ENCODE results near the gene TRAF2. TPM values are rescaled to one million over a fixed set of nuclear protein-coding genes. Genes with fewer than 3 reads are reported as not detected.
A peak's percentile ranks its signal among the peaks of the same experiment; 100 is the strongest.

The TRAF2 gene
- polyA plus RNA-seq, 2 donors, result 11.0 to 16.6 TPM

DNA sequence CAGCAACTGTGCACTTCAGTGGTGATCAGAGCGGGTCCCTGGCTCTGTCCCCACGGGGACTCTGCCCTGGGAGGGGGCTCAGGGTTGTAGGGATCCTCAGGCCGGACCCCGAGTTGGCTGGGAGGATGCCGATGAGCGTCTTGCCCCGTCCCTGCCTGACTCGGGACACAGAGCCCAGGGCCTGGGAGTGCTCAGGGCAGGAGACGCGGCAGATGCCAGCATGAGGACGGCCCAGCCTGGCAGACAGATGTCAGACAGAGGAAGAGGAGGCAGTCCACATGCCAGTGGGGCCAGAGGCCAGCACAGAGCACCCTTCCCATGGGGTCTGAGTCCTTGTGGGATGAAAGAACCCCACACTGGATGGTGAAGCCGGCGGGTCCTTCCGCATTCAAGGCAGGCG is 77.0 kb downstream of the TRAF2 start:
- H3K4me3 ChIP-seq (ENCODE audit: low read depth in 1 of 2, low read length in 2 of 2), result no peak overlapping the region
- WGBS, 2 donors, result 77 to 85% methylated on average over 15 of the region's 15 CpGs
- peaks cover 6 to 17% of the 10 kb centered on the region in 2 donors for H3K4me1 ChIP-seq (ENCODE audit: control insufficient read depth in 2 of 2, insufficient read depth in 2 of 2, low read length in 1 of 2)
- no peaks in the 10 kb centered on the region for H3K27me3 ChIP-seq (ENCODE audit: control insufficient read depth in 1 of 2, insufficient read depth in 2 of 2, low read length in 2 of 2)
- no peaks in the 10 kb centered on the region for H3K9me3 ChIP-seq (ENCODE audit: control insufficient read depth in 2 of 2, insufficient read depth in 1 of 2, low read depth in 1 of 2, low read length in 1 of 2)
- H3K27ac ChIP-seq (ENCODE audit: low read depth in 2 of 2, low read length in 1 of 2), result peak overlapping the region in 1 of 2 donors; percentile 6
- H3K36me3 ChIP-seq (ENCODE audit: control insufficient read depth in 2 of 2, insufficient read depth in 2 of 2, low read length in 1 of 2), result no peaks in the 10 kb centered on the region

DNA sequence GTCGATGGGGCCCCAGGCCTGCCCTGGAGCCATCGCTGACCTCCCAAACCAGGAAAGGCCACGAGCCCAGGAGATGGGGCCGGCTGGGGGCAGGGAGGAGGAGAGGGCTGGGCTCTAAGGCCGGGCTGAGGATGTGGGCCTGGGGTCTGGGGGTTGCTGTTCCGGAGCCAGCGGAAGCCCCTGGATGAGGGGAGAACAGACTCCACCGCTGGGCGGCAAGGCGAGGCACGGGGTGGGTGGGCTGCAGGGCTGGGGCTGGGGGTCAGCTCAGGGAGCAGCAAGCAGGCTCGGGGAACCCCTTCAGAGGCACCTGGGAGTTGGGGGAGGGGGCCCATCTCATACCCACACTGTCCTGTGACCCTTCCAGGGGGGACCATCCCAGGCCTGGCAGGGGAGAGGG is 77.4 kb downstream of the TRAF2 start:
- no peak overlapping the region for H3K4me3 ChIP-seq (ENCODE audit: low read depth in 1 of 2, low read length in 2 of 2)
- H3K27ac ChIP-seq (ENCODE audit: low read depth in 2 of 2, low read length in 1 of 2), result no peak overlapping the region
- H3K36me3 ChIP-seq (ENCODE audit: control insufficient read depth in 2 of 2, insufficient read depth in 2 of 2, low read length in 1 of 2), result no peaks in the 10 kb centered on the region
- H3K27me3 ChIP-seq (ENCODE audit: control insufficient read depth in 1 of 2, insufficient read depth in 2 of 2, low read length in 2 of 2), result no peaks in the 10 kb centered on the region
- no peaks in the 10 kb centered on the region for H3K9me3 ChIP-seq (ENCODE audit: control insufficient read depth in 2 of 2, insufficient read depth in 1 of 2, low read depth in 1 of 2, low read length in 1 of 2)
- 83 to 88% methylated on average over 12 of the region's 12 CpGs for WGBS, 2 donors
- peaks cover 6 to 17% of the 10 kb centered on the region in 2 donors for H3K4me1 ChIP-seq (ENCODE audit: control insufficient read depth in 2 of 2, insufficient read depth in 2 of 2, low read length in 1 of 2)

DNA sequence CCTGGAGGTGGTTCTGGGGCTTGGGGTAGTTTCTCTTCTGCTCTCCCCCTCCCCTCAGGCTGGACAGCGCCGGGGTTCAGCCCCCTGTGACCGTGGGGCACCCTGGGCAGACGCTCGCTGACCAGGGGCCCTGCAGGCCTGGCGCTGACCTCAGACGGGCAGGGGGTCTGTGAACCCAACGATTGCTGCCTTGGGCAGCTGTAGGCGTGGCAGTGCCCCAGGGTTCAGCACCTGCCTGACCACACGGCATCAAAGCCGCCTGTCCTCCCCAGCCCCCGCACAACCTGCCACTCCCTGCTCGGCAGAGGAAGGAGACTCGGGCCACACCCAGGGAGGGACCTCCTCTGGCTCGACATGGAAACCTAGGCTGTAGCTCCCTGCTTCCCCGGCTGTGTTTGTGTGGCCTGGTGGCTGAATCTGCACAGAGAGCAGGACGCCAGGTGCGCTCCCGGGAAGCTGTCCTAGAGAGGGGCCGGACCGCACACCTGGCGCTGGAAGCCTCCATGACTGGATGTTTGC is 77.9 kb downstream of the TRAF2 start:
- Histone ChIP-seq H3K4me3 (ENCODE audit: low read depth in 1 of 2, low read length in 2 of 2) (no peak overlapping the region), H3K27ac (ENCODE audit: low read depth in 2 of 2, low read length in 1 of 2) (no peak overlapping the region), H3K36me3 (ENCODE audit: control insufficient read depth in 2 of 2, insufficient read depth in 2 of 2, low read length in 1 of 2) (no peaks in the 10 kb centered on the region), H3K4me1 (ENCODE audit: control insufficient read depth in 2 of 2, insufficient read depth in 2 of 2, low read length in 1 of 2) (peaks cover 6 to 17% of the 10 kb centered on the region in 2 donors), H3K9me3 (ENCODE audit: control insufficient read depth in 2 of 2, insufficient read depth in 1 of 2, low read depth in 1 of 2, low read length in 1 of 2) (no peaks in the 10 kb centered on the region), H3K27me3 (ENCODE audit: control insufficient read depth in 1 of 2, insufficient read depth in 2 of 2, low read length in 2 of 2) (no peaks in the 10 kb centered on the region)
- WGBS, 2 donors, result 49 to 56% methylated on average over 20 to 22 of the region's 22 CpGs

DNA sequence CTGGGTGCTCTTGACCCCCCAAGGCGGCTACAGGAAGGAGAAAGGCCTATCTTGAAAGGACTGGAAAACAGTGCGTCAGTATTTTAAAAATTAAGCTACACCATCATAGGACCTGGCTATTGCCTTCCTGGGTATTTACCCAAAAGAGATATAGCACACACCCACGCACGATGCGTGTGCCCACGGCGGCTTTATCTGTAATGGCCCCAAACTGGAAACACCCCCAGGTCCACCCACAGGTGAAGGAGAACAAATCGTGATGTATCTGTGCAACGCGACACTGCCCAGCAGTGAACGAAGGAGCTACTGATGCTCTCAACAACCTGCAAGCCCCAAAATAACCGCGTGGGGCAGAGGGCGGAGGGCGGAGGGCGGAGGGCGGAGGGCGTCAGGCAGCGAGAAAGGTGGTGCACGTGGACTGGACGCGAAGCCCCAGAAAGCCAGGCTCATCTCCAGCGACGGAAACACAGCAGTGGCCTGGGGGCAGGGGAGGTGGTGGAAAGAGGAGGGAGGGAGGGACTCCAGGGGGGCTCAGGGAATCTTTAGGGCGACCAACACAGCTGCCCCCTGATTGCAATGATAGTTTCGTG is 78.6 kb downstream of the TRAF2 start:
- Histone ChIP-seq H3K4me1 (ENCODE audit: control insufficient read depth in 2 of 2, insufficient read depth in 2 of 2, low read length in 1 of 2) (peaks cover 6 to 17% of the 10 kb centered on the region in 2 donors), H3K4me3 (ENCODE audit: low read depth in 1 of 2, low read length in 2 of 2) (no peak overlapping the region), H3K9me3 (ENCODE audit: control insufficient read depth in 2 of 2, insufficient read depth in 1 of 2, low read depth in 1 of 2, low read length in 1 of 2) (no peaks in the 10 kb centered on the region), H3K27ac (ENCODE audit: low read depth in 2 of 2, low read length in 1 of 2) (no peak overlapping the region), H3K36me3 (ENCODE audit: control insufficient read depth in 2 of 2, insufficient read depth in 2 of 2, low read length in 1 of 2) (no peaks in the 10 kb centered on the region), H3K27me3 (ENCODE audit: control insufficient read depth in 1 of 2, insufficient read depth in 2 of 2, low read length in 2 of 2) (no peaks in the 10 kb centered on the region)
- 79 to 87% methylated on average over 26 of the region's 26 CpGs for WGBS, 2 donors

DNA sequence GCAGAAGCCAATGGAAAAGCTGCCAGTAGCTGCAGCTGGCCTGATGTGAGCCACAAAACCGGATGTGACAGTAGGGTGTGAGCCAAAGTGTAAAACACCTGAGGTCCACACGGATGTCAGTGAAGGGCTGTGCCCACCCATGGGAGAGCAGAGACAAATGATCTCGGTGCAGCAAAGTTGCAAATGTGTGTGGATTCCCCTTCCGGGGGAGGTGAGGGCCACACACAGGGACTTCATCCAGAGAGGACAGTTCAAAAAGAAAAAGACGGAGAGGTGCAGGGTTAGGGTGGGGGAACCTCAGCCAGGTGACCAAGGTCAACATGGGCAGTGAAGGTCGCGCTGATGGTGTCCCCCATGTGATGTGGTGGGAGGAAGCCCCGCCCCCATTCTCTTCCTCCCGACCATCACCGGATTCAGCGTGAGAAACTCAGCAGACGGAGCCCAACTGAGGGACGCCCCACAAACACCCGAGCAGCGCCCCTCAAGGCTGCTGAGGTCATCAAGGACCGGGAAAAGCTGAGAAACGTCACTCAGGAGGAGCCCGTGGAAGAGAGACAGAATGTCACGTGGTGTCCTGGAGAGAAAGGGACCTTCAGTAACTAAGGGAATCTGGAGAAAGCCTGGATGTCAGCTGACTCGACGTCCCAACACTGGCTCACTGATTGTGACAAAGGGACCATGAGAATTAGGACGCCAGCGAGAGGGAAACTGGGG is 79.6 kb downstream of the TRAF2 start:
- peaks cover 5 to 16% of the 10 kb centered on the region in 2 donors for H3K4me1 ChIP-seq (ENCODE audit: control insufficient read depth in 2 of 2, insufficient read depth in 2 of 2, low read length in 1 of 2)
- WGBS, 2 donors, result 21 to 26% methylated on average over 23 of the region's 23 CpGs
- no peaks in the 10 kb centered on the region for H3K9me3 ChIP-seq (ENCODE audit: control insufficient read depth in 2 of 2, insufficient read depth in 1 of 2, low read depth in 1 of 2, low read length in 1 of 2)
- H3K4me3 ChIP-seq (ENCODE audit: low read depth in 1 of 2, low read length in 2 of 2), result no peak overlapping the region
- no peak overlapping the region for H3K27ac ChIP-seq (ENCODE audit: low read depth in 2 of 2, low read length in 1 of 2)
- H3K27me3 ChIP-seq (ENCODE audit: control insufficient read depth in 1 of 2, insufficient read depth in 2 of 2, low read length in 2 of 2), result no peaks in the 10 kb centered on the region
- H3K36me3 ChIP-seq (ENCODE audit: control insufficient read depth in 2 of 2, insufficient read depth in 2 of 2, low read length in 1 of 2), result no peaks in the 10 kb centered on the region

DNA sequence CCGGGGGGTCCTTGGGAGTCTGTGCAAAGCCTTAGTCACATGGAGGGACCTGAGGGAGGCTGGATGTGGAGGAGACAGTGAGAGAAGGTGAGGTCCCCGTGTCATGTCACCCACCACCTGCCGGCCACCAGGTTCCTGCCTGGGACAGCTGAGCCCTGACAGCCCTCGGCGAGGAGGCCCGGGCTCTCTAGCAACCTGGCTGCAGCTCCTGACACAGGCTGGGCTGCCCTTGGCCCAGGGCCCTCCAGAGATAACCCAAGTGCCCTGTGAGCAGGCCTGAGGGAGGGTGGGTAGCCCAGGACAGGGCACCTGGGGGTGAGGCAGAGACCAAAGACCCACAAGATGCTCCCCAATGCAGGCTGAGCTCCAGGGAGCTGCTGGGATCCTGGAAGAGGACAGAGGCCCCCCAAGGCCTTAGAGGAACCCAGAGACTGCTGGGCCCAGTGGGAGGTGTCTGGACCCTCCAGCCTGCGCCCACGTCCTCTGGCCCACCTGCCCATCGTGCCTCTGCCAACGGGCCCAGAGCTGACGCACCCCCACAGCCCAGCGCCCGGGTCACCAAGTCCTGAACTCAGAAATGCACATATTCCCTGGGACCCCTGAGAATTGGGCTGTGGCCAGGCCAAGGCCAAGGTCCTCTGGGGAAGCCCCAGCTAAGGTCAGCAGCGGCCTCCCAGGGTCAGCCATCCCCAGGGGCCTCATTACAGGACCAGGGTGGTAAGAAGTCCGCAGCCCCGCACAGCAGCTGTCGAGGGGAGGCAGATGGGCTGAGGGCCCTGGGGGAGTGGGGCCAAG is 82.2 kb downstream of the TRAF2 start:
- WGBS, 2 donors, result 81 to 82% methylated on average over 17 of the region's 17 CpGs
- peaks cover 4 to 8% of the 10 kb centered on the region in 2 donors for H3K4me1 ChIP-seq (ENCODE audit: control insufficient read depth in 2 of 2, insufficient read depth in 2 of 2, low read length in 1 of 2)

DNA sequence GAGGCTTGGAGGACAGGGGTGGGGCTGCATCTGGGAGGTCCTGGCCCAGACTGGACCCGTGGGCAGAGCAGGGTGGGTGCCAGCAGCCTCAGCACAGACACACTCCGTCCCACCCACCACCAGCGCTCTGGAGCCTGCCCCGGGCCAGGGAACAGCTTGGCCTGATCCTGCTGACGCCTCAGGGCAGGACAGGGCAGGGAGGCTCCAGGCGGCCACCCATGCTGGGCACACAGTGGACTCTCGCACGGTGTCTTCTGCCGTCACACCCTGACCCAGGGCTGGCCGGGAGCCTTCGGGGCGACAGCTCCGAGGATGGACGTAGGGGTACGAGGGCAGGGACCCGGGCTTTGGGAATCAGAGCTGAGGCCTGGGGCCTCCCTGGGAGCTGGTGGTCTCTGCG is 82.8 kb downstream of the TRAF2 start:
- H3K4me3 ChIP-seq (ENCODE audit: low read depth in 1 of 2, low read length in 2 of 2), result no peak overlapping the region
- no peaks in the 10 kb centered on the region for H3K9me3 ChIP-seq (ENCODE audit: control insufficient read depth in 2 of 2, insufficient read depth in 1 of 2, low read depth in 1 of 2, low read length in 1 of 2)
- peaks cover 5% of the 10 kb centered on the region in 2 donors for H3K4me1 ChIP-seq (ENCODE audit: control insufficient read depth in 2 of 2, insufficient read depth in 2 of 2, low read length in 1 of 2)
- WGBS, 2 donors, result 71 to 76% methylated on average over 17 of the region's 17 CpGs
- no peak overlapping the region for H3K27ac ChIP-seq (ENCODE audit: low read depth in 2 of 2, low read length in 1 of 2)
- no peaks in the 10 kb centered on the region for H3K27me3 ChIP-seq (ENCODE audit: control insufficient read depth in 1 of 2, insufficient read depth in 2 of 2, low read length in 2 of 2)
- H3K36me3 ChIP-seq (ENCODE audit: control insufficient read depth in 2 of 2, insufficient read depth in 2 of 2, low read length in 1 of 2), result no peaks in the 10 kb centered on the region

More for the DNA sequence above, 82.2 kb downstream of the TRAF2 start:
- H3K27ac ChIP-seq (ENCODE audit: low read depth in 2 of 2, low read length in 1 of 2), result no peak overlapping the region
- H3K36me3 ChIP-seq (ENCODE audit: control insufficient read depth in 2 of 2, insufficient read depth in 2 of 2, low read length in 1 of 2), result no peaks in the 10 kb centered on the region
- H3K9me3 ChIP-seq (ENCODE audit: control insufficient read depth in 2 of 2, insufficient read depth in 1 of 2, low read depth in 1 of 2, low read length in 1 of 2), result no peaks in the 10 kb centered on the region
- H3K4me3 ChIP-seq (ENCODE audit: low read depth in 1 of 2, low read length in 2 of 2), result no peak overlapping the region
- H3K27me3 ChIP-seq (ENCODE audit: control insufficient read depth in 1 of 2, insufficient read depth in 2 of 2, low read length in 2 of 2), result no peaks in the 10 kb centered on the region

DNA sequence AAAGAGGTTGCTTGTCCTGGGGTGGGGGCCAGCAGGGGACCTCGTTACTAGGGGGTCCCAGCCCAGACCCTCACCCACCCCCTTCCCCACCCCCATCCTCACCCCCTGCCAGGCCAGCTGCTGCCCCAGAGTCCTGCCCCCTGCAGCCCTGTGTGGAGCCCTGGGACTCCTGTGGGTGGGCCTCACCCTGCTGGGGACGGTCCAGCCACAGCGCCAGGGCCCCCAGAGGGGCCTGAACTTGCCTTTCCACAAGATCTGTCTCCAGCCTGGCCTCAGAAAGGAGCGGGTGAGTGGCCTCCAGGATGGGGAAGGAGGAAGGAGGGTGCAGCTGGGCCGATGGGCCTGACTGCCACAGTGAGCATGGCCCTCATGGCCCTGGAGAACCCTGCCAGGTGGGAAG is 83.5 kb downstream of the TRAF2 start:
- Histone ChIP-seq H3K27me3 (ENCODE audit: control insufficient read depth in 1 of 2, insufficient read depth in 2 of 2, low read length in 2 of 2) (no peaks in the 10 kb centered on the region), H3K9me3 (ENCODE audit: control insufficient read depth in 2 of 2, insufficient read depth in 1 of 2, low read depth in 1 of 2, low read length in 1 of 2) (no peaks in the 10 kb centered on the region)
- WGBS, 2 donors, result 70 to 72% methylated on average over 5 of the region's 5 CpGs

DNA sequence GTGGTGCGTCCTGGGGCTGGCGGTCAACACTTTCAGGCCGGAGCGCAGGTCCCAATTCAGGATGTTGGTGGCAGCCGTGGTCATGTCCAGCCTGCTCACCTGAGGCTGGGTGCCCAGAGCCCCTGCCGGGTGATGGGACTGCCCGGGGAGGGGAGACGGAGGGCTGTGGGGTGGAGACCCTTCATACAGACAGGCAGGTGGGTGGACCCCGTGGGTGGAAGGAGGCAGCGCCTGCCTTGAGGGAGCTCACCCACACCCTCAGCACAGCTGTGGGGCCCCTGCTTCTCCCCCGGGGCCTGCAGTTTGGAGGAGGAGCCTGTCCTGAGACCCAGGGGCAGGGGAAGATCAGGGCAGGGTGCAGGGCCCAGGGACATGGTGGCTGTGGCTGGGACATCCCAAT is 84.0 kb downstream of the TRAF2 start:
- Histone ChIP-seq H3K4me3 (ENCODE audit: low read depth in 1 of 2, low read length in 2 of 2) (no peak overlapping the region), H3K27ac (ENCODE audit: low read depth in 2 of 2, low read length in 1 of 2) (no peak overlapping the region), H3K36me3 (ENCODE audit: control insufficient read depth in 2 of 2, insufficient read depth in 2 of 2, low read length in 1 of 2) (no peaks in the 10 kb centered on the region), H3K9me3 (ENCODE audit: control insufficient read depth in 2 of 2, insufficient read depth in 1 of 2, low read depth in 1 of 2, low read length in 1 of 2) (no peaks in the 10 kb centered on the region), H3K4me1 (ENCODE audit: control insufficient read depth in 2 of 2, insufficient read depth in 2 of 2, low read length in 1 of 2) (peaks cover 7 to 9% of the 10 kb centered on the region in 2 donors), H3K27me3 (ENCODE audit: control insufficient read depth in 1 of 2, insufficient read depth in 2 of 2, low read length in 2 of 2) (no peaks in the 10 kb centered on the region)
- 84 to 86% methylated on average over 9 to 11 of the region's 11 CpGs for WGBS, 2 donors

More for the DNA sequence above, 83.5 kb downstream of the TRAF2 start:
- Histone ChIP-seq H3K27ac (ENCODE audit: low read depth in 2 of 2, low read length in 1 of 2) (no peak overlapping the region), H3K4me3 (ENCODE audit: low read depth in 1 of 2, low read length in 2 of 2) (no peak overlapping the region), H3K36me3 (ENCODE audit: control insufficient read depth in 2 of 2, insufficient read depth in 2 of 2, low read length in 1 of 2) (no peaks in the 10 kb centered on the region), H3K4me1 (ENCODE audit: control insufficient read depth in 2 of 2, insufficient read depth in 2 of 2, low read length in 1 of 2) (peaks cover 4 to 5% of the 10 kb centered on the region in 2 donors)

Measured in esophagus (tissue), 2 donors.